ENCODE data around the gene LIMCH1. TPM values are rescaled to one million over a fixed set of nuclear protein-coding genes. Genes with fewer than 3 reads are reported as not detected.

Gene LIMCH1
- polyA plus RNA-seq, 1 of the 3 experiments (the other 2 are of a cell fraction), result 1.2 TPM

DNA sequence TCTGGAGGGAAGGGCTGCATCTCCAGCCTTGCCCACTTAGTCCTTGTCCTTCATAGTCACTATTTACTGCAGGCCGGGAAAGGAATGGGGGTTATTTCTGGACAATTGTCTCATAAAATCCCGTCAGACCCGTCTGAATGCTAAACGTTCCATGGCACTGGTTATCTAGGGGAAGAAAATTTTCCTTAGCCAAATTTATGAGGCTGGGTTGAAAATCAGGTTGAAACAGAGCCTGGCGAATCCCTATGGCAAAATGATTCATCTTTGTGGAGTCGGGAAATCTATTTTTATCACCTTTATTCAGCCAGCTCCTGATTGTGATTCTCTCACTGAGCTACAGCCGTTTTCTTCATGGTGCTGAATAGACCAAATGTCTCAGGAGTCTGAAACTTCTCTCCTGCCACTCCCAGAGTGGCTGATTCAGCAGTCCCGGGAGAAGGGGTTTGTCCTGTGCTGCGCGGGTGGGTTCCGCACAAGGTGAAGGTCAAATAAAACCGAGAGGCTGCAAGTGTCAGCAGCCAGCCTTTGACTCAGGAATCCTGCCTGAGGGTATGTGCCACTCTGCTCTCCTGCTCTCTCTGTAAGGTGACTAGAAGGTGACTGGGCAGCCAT is 1.0 kb downstream of the LIMCH1 start:
- no peak overlapping the region for H3K4me2 ChIP-seq
- TF ChIP-seq SMC3 (IDR thresholded peaks at IDR 0.05; ENCODE audit: low read depth, low read length), result no peak
- TF ChIP-seq, protein P1, sequence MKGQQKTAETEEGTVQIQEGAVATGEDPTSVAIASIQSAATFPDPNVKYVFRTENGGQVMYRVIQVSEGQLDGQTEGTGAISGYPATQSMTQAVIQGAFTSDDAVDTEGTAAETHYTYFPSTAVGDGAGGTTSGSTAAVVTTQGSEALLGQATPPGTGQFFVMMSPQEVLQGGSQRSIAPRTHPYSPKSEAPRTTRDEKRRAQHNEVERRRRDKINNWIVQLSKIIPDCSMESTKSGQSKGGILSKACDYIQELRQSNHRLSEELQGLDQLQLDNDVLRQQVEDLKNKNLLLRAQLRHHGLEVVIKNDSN (IDR thresholded peaks at IDR 0.05; ENCODE audit: borderline replicate concordance, low read depth), result no peak
- no peak for TF ChIP-seq RFX5 (IDR thresholded peaks at IDR 0.05; ENCODE audit: low read length)
- no peak for TF ChIP-seq TCF12 (IDR thresholded peaks at IDR 0.05)
- TF ChIP-seq, protein P2, sequence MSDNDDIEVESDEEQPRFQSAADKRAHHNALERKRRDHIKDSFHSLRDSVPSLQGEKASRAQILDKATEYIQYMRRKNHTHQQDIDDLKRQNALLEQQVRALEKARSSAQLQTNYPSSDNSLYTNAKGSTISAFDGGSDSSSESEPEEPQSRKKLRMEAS (IDR thresholded peaks at IDR 0.05; ENCODE audit: low read depth), result no peak
- TF ChIP-seq NRF1 (IDR thresholded peaks at IDR 0.05; ENCODE audit: low read depth, low read length), result no peak
- no peak for TF ChIP-seq GABPA (IDR thresholded peaks at IDR 0.05; ENCODE audit: low read depth)
- TF ChIP-seq ELF1 (IDR thresholded peaks at IDR 0.05), result no peak
- no peak for TF ChIP-seq GATA2 (CRISPR knock-in tag; IDR thresholded peaks at IDR 0.05)
- no peak for TF ChIP-seq RAD21 (IDR thresholded peaks at IDR 0.05; ENCODE audit: low read length)
- no peak for TF ChIP-seq JUND (IDR thresholded peaks at IDR 0.05)
- TF ChIP-seq RXRA (IDR thresholded peaks at IDR 0.05; ENCODE audit: borderline replicate concordance, low read depth), result no peak
- no peak for TF ChIP-seq FOSL2 (IDR thresholded peaks at IDR 0.05; ENCODE audit: borderline replicate concordance, low read depth)
- TF ChIP-seq, protein P3, sequence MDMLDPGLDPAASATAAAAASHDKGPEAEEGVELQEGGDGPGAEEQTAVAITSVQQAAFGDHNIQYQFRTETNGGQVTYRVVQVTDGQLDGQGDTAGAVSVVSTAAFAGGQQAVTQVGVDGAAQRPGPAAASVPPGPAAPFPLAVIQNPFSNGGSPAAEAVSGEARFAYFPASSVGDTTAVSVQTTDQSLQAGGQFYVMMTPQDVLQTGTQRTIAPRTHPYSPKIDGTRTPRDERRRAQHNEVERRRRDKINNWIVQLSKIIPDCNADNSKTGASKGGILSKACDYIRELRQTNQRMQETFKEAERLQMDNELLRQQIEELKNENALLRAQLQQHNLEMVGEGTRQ (IDR thresholded peaks at IDR 0.05; ENCODE audit: borderline replicate concordance, low read depth, low read length), result no peak
- no peak for TF ChIP-seq FOXJ3 (CRISPR knock-in tag; IDR thresholded peaks at IDR 0.05)
- TF ChIP-seq, protein P4, sequence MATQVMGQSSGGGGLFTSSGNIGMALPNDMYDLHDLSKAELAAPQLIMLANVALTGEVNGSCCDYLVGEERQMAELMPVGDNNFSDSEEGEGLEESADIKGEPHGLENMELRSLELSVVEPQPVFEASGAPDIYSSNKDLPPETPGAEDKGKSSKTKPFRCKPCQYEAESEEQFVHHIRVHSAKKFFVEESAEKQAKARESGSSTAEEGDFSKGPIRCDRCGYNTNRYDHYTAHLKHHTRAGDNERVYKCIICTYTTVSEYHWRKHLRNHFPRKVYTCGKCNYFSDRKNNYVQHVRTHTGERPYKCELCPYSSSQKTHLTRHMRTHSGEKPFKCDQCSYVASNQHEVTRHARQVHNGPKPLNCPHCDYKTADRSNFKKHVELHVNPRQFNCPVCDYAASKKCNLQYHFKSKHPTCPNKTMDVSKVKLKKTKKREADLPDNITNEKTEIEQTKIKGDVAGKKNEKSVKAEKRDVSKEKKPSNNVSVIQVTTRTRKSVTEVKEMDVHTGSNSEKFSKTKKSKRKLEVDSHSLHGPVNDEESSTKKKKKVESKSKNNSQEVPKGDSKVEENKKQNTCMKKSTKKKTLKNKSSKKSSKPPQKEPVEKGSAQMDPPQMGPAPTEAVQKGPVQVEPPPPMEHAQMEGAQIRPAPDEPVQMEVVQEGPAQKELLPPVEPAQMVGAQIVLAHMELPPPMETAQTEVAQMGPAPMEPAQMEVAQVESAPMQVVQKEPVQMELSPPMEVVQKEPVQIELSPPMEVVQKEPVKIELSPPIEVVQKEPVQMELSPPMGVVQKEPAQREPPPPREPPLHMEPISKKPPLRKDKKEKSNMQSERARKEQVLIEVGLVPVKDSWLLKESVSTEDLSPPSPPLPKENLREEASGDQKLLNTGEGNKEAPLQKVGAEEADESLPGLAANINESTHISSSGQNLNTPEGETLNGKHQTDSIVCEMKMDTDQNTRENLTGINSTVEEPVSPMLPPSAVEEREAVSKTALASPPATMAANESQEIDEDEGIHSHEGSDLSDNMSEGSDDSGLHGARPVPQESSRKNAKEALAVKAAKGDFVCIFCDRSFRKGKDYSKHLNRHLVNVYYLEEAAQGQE (IDR thresholded peaks at IDR 0.05; ENCODE audit: low read depth, low read length), result no peak
- TF ChIP-seq, protein P5, sequence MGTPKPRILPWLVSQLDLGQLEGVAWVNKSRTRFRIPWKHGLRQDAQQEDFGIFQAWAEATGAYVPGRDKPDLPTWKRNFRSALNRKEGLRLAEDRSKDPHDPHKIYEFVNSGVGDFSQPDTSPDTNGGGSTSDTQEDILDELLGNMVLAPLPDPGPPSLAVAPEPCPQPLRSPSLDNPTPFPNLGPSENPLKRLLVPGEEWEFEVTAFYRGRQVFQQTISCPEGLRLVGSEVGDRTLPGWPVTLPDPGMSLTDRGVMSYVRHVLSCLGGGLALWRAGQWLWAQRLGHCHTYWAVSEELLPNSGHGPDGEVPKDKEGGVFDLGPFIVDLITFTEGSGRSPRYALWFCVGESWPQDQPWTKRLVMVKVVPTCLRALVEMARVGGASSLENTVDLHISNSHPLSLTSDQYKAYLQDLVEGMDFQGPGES (IDR thresholded peaks at IDR 0.05; ENCODE audit: low read depth, low read length), result no peak
- no peak for TF ChIP-seq TAF1 (IDR thresholded peaks at IDR 0.05; ENCODE audit: borderline replicate concordance, low read depth, low read length)
- TF ChIP-seq MXI1 (IDR thresholded peaks at IDR 0.05; ENCODE audit: low read depth, low read length), result no peak
- no peak overlapping the region for H2AFZ ChIP-seq (ENCODE audit: low read depth)
- H3K36me3 ChIP-seq (replicated peaks in 1 of 2; ENCODE audit: control insufficient read depth in 1 of 2, insufficient read depth in 2 of 2, low read length in 1 of 2), result no peaks in the 10 kb centered on the region
- ChIA-PET CTCF (no interaction called here), POLR2A (no interaction called here)
- no peak overlapping the region for H3K4me3 ChIP-seq (ENCODE audit: low read depth in 2 of 2, low read length in 1 of 2)
- H3K4me1 ChIP-seq (ENCODE audit: control insufficient read depth in 1 of 2, insufficient read depth in 2 of 2, low read depth in 1 of 2, low read length in 1 of 2), result peaks cover 0 to 3% of the 10 kb centered on the region in 2 experiments; a peak in 1 of 4 replicates
- H3K9ac ChIP-seq, result no peak overlapping the region
- 33% methylated on average over 7 of the region's 12 CpGs for WGBS (ENCODE audit: low lambda C conversion rate)
- no peak for DNase-seq
- H3K27me3 ChIP-seq (ENCODE audit: insufficient read depth), result no peaks in the 10 kb centered on the region
- no peak overlapping the region for H3K27ac ChIP-seq (ENCODE audit: low read depth in 2 of 2, low read length in 1 of 2)
- no peaks in the 10 kb centered on the region for H3K9me2 ChIP-seq
- H3K9me3 ChIP-seq, result no peaks in the 10 kb centered on the region
- no peaks in the 10 kb centered on the region for H3K79me2 ChIP-seq (ENCODE audit: insufficient read depth)
- H4K20me1 ChIP-seq (ENCODE audit: insufficient read depth), result no peaks in the 10 kb centered on the region
- H3F3A ChIP-seq (replicated peaks; ENCODE audit: insufficient read depth), result no peaks in the 10 kb centered on the region
